Duodenal mucosa (tissue), 2 donors: ENCODE data around the gene TRIM10.
"Not testable (repeated sequence)": the region's sequence is repeated elsewhere in the genome, so short reads cannot be mapped to it uniquely, and the experiment has no call there.

Experiments
- H3K27ac ChIP-seq: one replicate; pipeline ENCODE4 v1.7.0; 2013; ENCODE audit warnings: low read depth, low read length
- H3K27me3 ChIP-seq, 2 donors: one replicate each; pipeline ENCODE4 v1.7.0; 2013; ENCODE audit warnings: low read length in 2 of 2, control low read depth in 1 of 2; ENCODE audit not compliant: insufficient read depth in 2 of 2, control insufficient read depth in 1 of 2
- H3K36me3 ChIP-seq, 2 donors: one replicate each; pipeline ENCODE4 v1.7.0; 2013; ENCODE audit warnings: low read length in 2 of 2, control low read depth in 1 of 2; ENCODE audit not compliant: insufficient read depth in 2 of 2, control insufficient read depth in 1 of 2
- H3K4me1 ChIP-seq, 2 donors: one replicate each; pipeline ENCODE4 v1.7.0; 2013; ENCODE audit warnings: low read length in 2 of 2, control low read depth in 1 of 2; ENCODE audit not compliant: insufficient read depth in 2 of 2, control insufficient read depth in 1 of 2
- H3K4me3 ChIP-seq, 2 donors: one replicate each; pipeline ENCODE4 v1.7.0; 2013; ENCODE audit warnings: low read length in 2 of 2, low read depth in 1 of 2
- H3K9ac ChIP-seq, 2 donors: one replicate each; pipeline ENCODE4 v1.7.0; 2013; ENCODE audit warnings: low read length in 2 of 2, low read depth in 1 of 2
- H3K9me3 ChIP-seq, 2 donors: one replicate each; pipeline ENCODE4 v1.7.0; 2013; ENCODE audit warnings: low read length in 2 of 2, control low read depth in 1 of 2; ENCODE audit not compliant: control insufficient read depth in 1 of 2

Gene TRIM10

DNA sequence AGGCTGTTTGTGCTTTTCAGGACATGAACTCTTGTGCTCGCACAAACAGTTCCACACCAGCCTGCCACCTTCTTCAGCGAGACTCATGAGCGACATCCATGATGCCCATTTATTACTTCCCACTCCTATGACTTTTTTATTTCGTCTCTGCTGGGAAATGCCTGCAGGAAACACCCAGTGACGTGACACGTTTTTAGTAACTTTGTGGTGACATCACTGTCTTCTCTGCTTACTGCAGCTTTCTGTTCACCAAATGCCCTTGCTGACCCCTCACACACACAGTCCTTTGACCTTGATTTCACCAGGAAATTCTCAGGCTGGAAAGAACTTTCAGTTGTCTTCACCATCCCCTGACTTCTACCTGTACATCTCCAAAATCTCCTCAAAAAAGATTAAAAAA lies 16.2 kb downstream of the TRIM10 start:
- no peaks in the 10 kb centered on the region for H3K9me3 ChIP-seq
- H3K4me1 ChIP-seq = peaks cover 12 to 13% of the 10 kb centered on the region in 2 donors
- H3K27me3 ChIP-seq = no peaks in the 10 kb centered on the region
- H3K9ac ChIP-seq = no peak overlapping the region
- no peak overlapping the region for H3K27ac ChIP-seq
- H3K4me3 ChIP-seq = no peak overlapping the region
- peaks cover 0 to 4% of the 10 kb centered on the region in 2 donors for H3K36me3 ChIP-seq

DNA sequence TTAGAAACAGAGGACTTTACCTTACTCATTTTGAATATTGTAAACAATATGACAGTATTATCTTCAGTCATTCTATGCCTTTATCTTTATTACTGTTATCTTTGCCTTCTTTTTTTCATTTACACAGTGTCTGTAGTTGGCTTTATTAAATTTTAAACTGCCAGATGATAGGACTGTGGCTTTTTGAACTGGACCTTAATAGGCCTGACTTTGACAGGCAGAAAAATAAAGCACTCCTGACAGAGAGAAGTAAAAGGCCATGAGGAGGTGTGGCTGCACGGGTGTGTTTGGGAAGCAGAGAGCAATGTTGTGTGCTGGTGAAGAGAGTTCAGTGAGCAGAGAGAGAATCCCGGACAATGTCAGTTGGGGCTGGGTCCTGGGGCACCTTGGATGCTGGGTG lies 17.2 kb downstream of the TRIM10 start:
- H3K9me3 ChIP-seq = no peaks in the 10 kb centered on the region
- H3K9ac ChIP-seq = no peak overlapping the region
- H3K4me1 ChIP-seq = peaks cover 12 to 13% of the 10 kb centered on the region in 2 donors
- H3K4me3 ChIP-seq = peak overlapping the region in 1 of 2 donors; percentile 25
- no peak overlapping the region for H3K27ac ChIP-seq
- H3K27me3 ChIP-seq = no peaks in the 10 kb centered on the region
- peaks cover 0 to 4% of the 10 kb centered on the region in 2 donors for H3K36me3 ChIP-seq

DNA sequence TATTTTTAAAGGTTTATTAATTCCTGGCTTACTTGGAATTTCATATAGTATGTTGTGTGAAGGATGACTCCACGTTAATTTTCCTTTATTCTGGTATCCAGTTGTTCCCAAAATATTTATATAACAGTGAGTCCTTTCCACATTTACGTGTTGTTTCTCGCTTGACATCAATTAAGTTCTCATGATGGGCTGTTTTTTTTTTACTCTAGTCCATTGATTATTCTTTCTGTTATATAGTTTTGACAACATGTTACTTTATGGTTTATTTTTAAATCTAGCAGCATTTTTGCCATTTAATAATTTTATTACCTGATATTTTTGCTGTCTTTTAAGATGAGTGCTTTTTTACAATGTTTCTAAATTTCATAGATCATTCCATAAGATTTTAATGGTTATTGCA lies 18.3 kb downstream of the TRIM10 start:
- Histone ChIP-seq H3K27ac (no peak overlapping the region), H3K4me1 (peaks cover 12 to 13% of the 10 kb centered on the region in 2 donors), H3K9ac (no peak overlapping the region), H3K27me3 (no peaks in the 10 kb centered on the region), H3K9me3 (no peaks in the 10 kb centered on the region), H3K4me3 (no peak overlapping the region), H3K36me3 (no peaks in the 10 kb centered on the region)

DNA sequence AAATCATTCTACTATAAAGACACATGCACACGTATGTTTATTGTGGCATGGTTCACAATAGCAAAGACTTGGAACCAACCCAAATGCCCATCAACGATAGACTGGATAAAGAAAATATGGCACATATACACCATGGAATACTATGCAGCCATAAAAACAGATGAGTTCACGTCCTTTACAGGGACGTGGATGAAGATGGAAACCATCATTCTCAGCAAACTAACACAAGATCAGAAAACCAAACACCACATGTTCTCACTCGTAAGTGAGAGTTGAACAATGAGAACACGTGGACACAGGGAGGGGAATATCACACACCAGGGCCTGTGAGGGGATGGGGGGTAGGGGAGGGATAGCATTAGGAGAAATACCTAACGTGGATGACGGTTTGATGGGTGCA lies 20.8 kb downstream of the TRIM10 start:
- H3K36me3 ChIP-seq, H3K27ac ChIP-seq, H3K4me3 ChIP-seq, H3K9ac ChIP-seq, H3K27me3 ChIP-seq, H3K9me3 ChIP-seq: not testable (repeated sequence)
- peaks cover 21 to 25% of the 10 kb centered on the region in 2 donors for H3K4me1 ChIP-seq

DNA sequence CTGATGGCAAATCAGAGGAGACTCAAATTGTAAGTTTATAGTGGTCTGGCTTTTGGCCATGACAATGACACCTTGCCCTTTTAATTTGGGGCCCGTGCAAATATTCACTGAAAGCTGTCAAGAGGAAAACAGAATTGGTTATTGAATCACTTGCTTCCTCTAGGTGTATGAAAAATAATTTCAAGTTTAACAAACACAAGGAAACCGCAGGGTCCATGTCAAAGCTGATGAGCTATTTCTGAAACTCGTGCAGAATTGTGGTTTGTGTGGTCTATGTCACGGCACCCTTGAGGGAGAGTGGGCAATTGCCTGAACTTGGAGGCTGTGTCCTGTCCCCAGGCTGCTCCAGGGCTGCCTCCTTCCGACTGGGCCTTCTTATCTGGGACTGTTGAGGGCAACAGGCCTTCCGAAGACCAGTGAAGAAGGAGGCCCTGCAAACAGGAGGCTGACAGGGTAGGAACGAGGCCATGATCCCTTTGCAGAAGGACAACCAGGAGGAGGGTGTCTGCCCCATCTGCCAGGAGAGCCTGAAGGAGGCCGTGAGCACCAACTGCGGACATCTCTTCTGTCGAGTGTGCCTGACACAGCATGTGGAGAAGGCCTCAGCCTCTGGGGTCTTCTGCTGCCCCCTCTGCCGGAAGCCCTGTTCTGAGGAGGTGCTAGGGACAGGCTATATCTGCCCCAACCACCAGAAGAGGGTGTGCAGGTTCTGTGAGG lies 24.3 kb downstream of the TRIM10 start:
- Histone ChIP-seq H3K4me1 (peaks cover 8 to 15% of the 10 kb centered on the region in 2 donors), H3K4me3 (peak overlapping the region; percentile 38 to 43), H3K36me3 (no peaks in the 10 kb centered on the region), H3K9me3 (no peaks in the 10 kb centered on the region), H3K9ac (peak overlapping the region in 1 of 2 donors; percentile 27), H3K27ac (no peak overlapping the region), H3K27me3 (peaks cover 4% of the 10 kb centered on the region in 2 donors)

GRCh38 chr6:30135757-30136156 lies 25.3 kb downstream of the TRIM10 start, which contains the start of gene TRIM40:
TRIM40 (plus strand) TSS chr6:30136140; CDS start chr6:30137037, 897 bp downstream.
- Histone ChIP-seq H3K27me3 (peaks cover 4% of the 10 kb centered on the region in 2 donors), H3K4me3 (peak within 1 kb of the TSS; percentile 38 to 43), H3K27ac (no peak within 1 kb of the TSS), H3K9ac (peak within 1 kb of the TSS; percentile 12 to 27), H3K36me3 (no peaks in the 10 kb centered on the region), H3K9me3 (no peaks in the 10 kb centered on the region), H3K4me1 (peaks cover 10 to 17% of the 10 kb centered on the region in 2 donors)

DNA sequence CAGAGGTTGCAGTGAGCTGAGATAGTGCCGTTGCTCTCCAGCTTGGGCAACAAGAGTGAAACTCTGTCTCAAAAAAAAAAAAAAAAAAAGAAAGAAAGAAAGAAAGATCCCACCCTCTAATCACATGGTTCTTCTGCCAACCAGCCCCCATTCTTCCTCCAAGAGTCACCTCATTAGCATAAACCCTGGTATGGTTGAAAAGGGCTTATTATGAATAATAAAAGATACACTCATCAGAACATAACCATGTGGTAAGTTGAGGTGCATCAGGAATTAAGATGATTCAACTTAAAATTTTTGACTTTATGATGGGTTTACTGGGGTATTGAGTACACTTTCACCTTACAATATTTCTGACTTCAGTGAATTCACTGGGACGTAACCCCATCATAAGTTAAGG lies 25.9 kb downstream of the TRIM10 start:
- no peak overlapping the region for H3K4me3 ChIP-seq
- H3K27me3 ChIP-seq = peaks cover 4% of the 10 kb centered on the region in 2 donors
- H3K27ac ChIP-seq = no peak overlapping the region
- no peak overlapping the region for H3K9ac ChIP-seq
- no peaks in the 10 kb centered on the region for H3K9me3 ChIP-seq
- H3K36me3 ChIP-seq = no peaks in the 10 kb centered on the region
- H3K4me1 ChIP-seq = peaks cover 16 to 23% of the 10 kb centered on the region in 2 donors

- Histone ChIP-seq H3K9ac (no peak overlapping the region), H3K27ac (no peak overlapping the region), H3K9me3 (no peaks in the 10 kb centered on the region), H3K36me3 (no peaks in the 10 kb centered on the region), H3K4me1 (peaks cover 26 to 34% of the 10 kb centered on the region in 2 donors), H3K27me3 (peaks cover 8 to 13% of the 10 kb centered on the region in 2 donors), H3K4me3 (no peak overlapping the region)
Measured at GRCh38 chr6:30131947-30132497, 29.0 kb downstream of the TRIM10 start.

- no peak overlapping the region for H3K9ac ChIP-seq
- peaks cover 21 to 26% of the 10 kb centered on the region in 2 donors for H3K4me1 ChIP-seq
- peak overlapping the region in 1 of 2 donors; percentile 4 for H3K4me3 ChIP-seq
- no peaks in the 10 kb centered on the region for H3K9me3 ChIP-seq
- no peak overlapping the region for H3K27ac ChIP-seq
- no peaks in the 10 kb centered on the region for H3K36me3 ChIP-seq
- peaks cover 8 to 13% of the 10 kb centered on the region in 2 donors for H3K27me3 ChIP-seq
Measured at GRCh38 chr6:30130887-30131862, 29.8 kb downstream of the TRIM10 start.
